ENCODE data around the gene GALNT3.

GALNT3 gene

DNA sequence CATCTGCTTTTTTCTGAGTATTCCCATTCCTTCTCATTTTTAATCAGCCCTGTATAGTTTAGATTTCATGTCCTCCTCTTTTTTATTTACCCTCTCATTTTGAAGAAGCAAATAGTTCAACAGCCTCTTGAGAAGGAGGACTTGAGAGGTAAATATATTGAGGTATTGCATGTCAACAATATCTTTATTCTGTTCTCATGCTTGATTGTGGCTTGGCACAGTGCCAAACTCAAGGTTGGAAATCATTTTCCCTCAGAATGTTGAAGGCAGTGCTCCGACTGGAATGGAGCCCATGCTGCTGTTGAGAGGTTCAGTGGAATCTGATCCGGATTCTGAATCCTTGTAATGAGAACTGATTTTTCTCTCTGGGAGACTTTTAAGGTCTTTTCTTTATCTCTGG lies 31.0 kb upstream of the GALNT3 start (continued):
- TF ChIP-seq ZNF335 (tag by site-specific recombination; conservative IDR thresholded peaks at IDR 0.05): 0 out of 2 replicates have a peak, but pooled peaks have one; percentile 15
- TF ChIP-seq, protein P1, sequence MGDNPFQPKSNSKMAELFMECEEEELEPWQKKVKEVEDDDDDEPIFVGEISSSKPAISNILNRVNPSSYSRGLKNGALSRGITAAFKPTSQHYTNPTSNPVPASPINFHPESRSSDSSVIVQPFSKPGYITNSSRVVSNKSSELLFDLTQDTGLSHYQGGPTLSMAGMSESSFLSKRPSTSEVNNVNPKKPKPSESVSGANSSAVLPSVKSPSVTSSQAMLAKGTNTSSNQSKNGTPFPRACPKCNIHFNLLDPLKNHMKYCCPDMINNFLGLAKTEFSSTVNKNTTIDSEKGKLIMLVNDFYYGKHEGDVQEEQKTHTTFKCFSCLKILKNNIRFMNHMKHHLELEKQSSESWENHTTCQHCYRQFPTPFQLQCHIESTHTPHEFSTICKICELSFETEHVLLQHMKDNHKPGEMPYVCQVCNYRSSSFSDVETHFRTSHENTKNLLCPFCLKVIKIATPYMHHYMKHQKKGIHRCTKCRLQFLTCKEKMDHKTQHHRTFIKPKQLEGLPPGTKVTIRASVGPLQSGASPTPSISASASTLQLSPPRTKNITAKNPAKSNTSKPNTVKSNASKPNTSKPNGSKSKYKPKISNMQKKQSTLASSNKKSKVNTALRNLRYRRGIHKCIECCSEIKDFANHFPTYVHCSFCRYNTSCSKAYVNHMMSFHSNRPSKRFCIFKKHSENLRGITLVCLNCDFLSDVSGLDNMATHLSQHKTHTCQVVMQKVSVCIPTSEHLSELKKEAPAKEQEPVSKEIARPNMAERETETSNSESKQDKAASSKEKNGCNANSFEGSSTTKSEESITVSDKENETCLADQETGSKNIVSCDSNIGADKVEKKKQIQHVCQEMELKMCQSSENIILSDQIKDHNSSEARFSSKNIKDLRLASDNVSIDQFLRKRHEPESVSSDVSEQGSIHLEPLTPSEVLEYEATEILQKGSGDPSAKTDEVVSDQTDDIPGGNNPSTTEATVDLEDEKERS (tag by site-specific recombination; IDR thresholded peaks at IDR 0.05): no peak
- TF ChIP-seq, protein P2, sequence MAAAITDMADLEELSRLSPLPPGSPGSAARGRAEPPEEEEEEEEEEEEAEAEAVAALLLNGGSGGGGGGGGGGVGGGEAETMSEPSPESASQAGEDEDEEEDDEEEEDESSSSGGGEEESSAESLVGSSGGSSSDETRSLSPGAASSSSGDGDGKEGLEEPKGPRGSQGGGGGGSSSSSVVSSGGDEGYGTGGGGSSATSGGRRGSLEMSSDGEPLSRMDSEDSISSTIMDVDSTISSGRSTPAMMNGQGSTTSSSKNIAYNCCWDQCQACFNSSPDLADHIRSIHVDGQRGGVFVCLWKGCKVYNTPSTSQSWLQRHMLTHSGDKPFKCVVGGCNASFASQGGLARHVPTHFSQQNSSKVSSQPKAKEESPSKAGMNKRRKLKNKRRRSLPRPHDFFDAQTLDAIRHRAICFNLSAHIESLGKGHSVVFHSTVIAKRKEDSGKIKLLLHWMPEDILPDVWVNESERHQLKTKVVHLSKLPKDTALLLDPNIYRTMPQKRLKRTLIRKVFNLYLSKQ (tag by site-specific recombination; IDR thresholded peaks at IDR 0.05; ENCODE audit: borderline replicate concordance): no peak
- peak; percentile 46; the same call in 1 of the 2 replicates for TF ChIP-seq TRIM28 (IDR thresholded peaks at IDR 0.05; ENCODE audit: borderline replicate concordance, low read length)
- no peak for TF ChIP-seq HOXC10 (CRISPR knock-in tag; IDR thresholded peaks at IDR 0.05)
- TF ChIP-seq SCRT1 (tag by site-specific recombination; IDR thresholded peaks at IDR 0.05; ENCODE audit: borderline replicate concordance): no peak
- TF ChIP-seq ZNF514 (tag by site-specific recombination; IDR thresholded peaks at IDR 0.05): no peak
- TF ChIP-seq, protein P3, sequence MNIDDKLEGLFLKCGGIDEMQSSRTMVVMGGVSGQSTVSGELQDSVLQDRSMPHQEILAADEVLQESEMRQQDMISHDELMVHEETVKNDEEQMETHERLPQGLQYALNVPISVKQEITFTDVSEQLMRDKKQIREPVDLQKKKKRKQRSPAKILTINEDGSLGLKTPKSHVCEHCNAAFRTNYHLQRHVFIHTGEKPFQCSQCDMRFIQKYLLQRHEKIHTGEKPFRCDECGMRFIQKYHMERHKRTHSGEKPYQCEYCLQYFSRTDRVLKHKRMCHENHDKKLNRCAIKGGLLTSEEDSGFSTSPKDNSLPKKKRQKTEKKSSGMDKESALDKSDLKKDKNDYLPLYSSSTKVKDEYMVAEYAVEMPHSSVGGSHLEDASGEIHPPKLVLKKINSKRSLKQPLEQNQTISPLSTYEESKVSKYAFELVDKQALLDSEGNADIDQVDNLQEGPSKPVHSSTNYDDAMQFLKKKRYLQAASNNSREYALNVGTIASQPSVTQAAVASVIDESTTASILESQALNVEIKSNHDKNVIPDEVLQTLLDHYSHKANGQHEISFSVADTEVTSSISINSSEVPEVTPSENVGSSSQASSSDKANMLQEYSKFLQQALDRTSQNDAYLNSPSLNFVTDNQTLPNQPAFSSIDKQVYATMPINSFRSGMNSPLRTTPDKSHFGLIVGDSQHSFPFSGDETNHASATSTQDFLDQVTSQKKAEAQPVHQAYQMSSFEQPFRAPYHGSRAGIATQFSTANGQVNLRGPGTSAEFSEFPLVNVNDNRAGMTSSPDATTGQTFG (tag by site-specific recombination; IDR thresholded peaks at IDR 0.05; ENCODE audit: borderline replicate concordance): no peak
- no peak for TF ChIP-seq ZNF391 (tag by site-specific recombination; IDR thresholded peaks at IDR 0.05; ENCODE audit: borderline replicate concordance, low read depth)
- no peak for TF ChIP-seq ZNF169 (tag by site-specific recombination; IDR thresholded peaks at IDR 0.05)
- TF ChIP-seq ZNF658 (tag by site-specific recombination; IDR thresholded peaks at IDR 0.05): no peak
- TF ChIP-seq, protein P4, sequence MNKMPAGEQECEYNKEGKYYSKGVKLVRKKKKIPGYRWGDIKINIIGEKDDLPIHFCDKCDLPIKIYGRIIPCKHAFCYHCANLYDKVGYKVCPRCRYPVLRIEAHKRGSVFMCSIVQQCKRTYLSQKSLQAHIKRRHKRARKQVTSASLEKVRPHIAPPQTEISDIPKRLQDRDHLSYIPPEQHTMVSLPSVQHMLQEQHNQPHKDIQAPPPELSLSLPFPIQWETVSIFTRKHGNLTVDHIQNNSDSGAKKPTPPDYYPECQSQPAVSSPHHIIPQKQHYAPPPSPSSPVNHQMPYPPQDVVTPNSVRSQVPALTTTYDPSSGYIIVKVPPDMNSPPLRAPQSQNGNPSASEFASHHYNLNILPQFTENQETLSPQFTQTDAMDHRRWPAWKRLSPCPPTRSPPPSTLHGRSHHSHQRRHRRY (tag by site-specific recombination; IDR thresholded peaks at IDR 0.05): no peak
- peak; percentile 94 for TF ChIP-seq KLF10 (tag by site-specific recombination; IDR thresholded peaks at IDR 0.05)
- TF ChIP-seq ZNF366 (tag by site-specific recombination; conservative IDR thresholded peaks at IDR 0.05): no peak
- TF ChIP-seq ZNF10 (tag by site-specific recombination; IDR thresholded peaks at IDR 0.05): peak; percentile 25; the same call in 1 of the 2 replicates
- no peak for TF ChIP-seq ZNF211 (tag by site-specific recombination; IDR thresholded peaks at IDR 0.05; ENCODE audit: low read depth)
- no peak for TF ChIP-seq ZFP3 (tag by site-specific recombination; IDR thresholded peaks at IDR 0.05; ENCODE audit: low read depth)
- peak; percentile 54; the same call in 1 of the 2 replicates for TF ChIP-seq ZXDB (tag by site-specific recombination; IDR thresholded peaks at IDR 0.05)
- peak; percentile 65 for TF ChIP-seq ZNF843 (tag by site-specific recombination; IDR thresholded peaks at IDR 0.05)
- TF ChIP-seq, protein P5, sequence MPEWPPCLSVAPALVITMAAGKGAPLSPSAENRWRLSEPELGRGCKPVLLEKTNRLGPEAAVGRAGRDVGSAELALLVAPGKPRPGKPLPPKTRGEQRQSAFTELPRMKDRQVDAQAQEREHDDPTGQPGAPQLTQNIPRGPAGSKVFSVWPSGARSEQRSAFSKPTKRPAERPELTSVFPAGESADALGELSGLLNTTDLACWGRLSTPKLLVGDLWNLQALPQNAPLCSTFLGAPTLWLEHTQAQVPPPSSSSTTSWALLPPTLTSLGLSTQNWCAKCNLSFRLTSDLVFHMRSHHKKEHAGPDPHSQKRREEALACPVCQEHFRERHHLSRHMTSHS (tag by site-specific recombination; IDR thresholded peaks at IDR 0.05): no peak
- TF ChIP-seq SCRT2 (tag by site-specific recombination; IDR thresholded peaks at IDR 0.05): no peak
- TF ChIP-seq, protein P6, sequence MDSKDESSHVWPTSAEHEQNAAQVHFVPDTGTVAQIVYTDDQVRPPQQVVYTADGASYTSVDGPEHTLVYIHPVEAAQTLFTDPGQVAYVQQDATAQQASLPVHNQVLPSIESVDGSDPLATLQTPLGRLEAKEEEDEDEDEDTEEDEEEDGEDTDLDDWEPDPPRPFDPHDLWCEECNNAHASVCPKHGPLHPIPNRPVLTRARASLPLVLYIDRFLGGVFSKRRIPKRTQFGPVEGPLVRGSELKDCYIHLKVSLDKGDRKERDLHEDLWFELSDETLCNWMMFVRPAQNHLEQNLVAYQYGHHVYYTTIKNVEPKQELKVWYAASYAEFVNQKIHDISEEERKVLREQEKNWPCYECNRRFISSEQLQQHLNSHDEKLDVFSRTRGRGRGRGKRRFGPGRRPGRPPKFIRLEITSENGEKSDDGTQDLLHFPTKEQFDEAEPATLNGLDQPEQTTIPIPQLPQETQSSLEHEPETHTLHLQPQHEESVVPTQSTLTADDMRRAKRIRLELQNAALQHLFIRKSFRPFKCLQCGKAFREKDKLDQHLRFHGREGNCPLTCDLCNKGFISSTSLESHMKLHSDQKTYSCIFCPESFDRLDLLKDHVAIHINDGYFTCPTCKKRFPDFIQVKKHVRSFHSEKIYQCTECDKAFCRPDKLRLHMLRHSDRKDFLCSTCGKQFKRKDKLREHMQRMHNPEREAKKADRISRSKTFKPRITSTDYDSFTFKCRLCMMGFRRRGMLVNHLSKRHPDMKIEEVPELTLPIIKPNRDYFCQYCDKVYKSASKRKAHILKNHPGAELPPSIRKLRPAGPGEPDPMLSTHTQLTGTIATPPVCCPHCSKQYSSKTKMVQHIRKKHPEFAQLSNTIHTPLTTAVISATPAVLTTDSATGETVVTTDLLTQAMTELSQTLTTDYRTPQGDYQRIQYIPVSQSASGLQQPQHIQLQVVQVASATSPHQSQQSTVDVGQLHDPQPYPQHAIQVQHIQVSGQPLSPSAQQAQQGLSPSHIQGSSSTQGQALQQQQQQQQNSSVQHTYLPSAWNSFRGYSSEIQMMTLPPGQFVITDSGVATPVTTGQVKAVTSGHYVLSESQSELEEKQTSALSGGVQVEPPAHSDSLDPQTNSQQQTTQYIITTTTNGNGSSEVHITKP (tag by site-specific recombination; IDR thresholded peaks at IDR 0.05): peak; percentile 34; the same call in 1 of the 2 replicates
- TF ChIP-seq, protein P7, sequence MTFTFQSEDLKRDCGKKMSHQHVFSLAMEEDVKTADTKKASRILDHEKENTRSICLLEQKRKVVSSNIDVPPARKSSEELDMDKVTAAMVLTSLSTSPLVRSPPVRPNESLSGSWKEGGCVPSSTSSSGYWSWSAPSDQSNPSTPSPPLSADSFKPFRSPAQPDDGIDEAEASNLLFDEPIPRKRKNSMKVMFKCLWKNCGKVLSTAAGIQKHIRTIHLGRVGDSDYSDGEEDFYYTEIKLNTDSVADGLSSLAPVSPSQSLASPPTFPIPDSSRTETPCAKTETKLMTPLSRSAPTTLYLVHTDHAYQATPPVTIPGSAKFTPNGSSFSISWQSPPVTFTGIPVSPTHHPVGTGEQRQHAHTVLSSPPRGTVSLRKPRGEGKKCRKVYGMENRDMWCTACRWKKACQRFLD (tag by site-specific recombination; IDR thresholded peaks at IDR 0.05): no peak
- no peak for TF ChIP-seq ZNF792 (tag by site-specific recombination; IDR thresholded peaks at IDR 0.05)
- TF ChIP-seq ZNF776 (tag by site-specific recombination; IDR thresholded peaks at IDR 0.05; ENCODE audit: borderline replicate concordance): peak; percentile 96
- no peak for TF ChIP-seq ZBTB7A (tag by site-specific recombination; IDR thresholded peaks at IDR 0.05; ENCODE audit: low read depth)
